Measurements from ENCODE around the gene NAT8L.

The NAT8L gene

DNA sequence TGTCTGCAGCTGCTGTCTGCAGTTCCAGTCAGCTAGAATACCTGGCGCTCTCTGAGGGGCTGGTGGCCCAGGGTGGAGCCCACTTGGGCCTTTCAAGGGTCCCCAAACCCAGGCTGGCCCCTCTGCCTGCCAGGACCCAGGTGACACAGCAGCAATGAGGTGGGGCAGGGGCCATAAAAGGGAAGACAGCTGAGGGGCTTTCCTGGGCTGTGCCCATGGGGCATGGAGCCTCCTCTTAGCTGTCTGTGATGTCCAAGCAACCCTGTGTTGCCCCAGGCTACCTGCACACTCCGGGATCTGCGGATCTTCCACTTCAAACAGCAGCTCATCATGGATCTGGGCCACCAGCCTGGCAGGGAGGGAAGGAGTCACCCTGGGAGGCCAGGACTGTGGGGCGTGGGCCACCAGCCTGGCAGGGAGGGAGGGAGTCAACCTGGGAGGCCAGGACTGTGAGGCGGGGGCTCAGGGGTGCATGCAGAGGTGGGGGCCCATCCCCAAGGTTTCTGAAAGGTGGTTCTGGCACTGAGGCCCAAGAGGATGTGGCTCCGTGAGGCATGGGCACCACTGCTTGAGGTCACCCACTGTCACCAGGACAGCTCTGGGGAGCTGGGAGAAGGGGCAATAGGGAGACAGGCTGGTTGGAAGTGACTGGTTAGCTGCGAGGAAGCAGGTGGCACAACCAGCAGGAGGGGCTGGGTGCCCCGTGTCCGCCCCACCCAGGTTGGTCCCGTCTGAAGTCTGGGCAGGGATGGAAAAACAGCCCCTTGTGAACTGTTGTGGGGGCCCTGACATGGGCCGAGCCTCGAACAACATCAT lies 16.3 kb downstream of the NAT8L start:
- DNase-seq (ENCODE audit: low read depth in 2 of 2), result no peak

DNA sequence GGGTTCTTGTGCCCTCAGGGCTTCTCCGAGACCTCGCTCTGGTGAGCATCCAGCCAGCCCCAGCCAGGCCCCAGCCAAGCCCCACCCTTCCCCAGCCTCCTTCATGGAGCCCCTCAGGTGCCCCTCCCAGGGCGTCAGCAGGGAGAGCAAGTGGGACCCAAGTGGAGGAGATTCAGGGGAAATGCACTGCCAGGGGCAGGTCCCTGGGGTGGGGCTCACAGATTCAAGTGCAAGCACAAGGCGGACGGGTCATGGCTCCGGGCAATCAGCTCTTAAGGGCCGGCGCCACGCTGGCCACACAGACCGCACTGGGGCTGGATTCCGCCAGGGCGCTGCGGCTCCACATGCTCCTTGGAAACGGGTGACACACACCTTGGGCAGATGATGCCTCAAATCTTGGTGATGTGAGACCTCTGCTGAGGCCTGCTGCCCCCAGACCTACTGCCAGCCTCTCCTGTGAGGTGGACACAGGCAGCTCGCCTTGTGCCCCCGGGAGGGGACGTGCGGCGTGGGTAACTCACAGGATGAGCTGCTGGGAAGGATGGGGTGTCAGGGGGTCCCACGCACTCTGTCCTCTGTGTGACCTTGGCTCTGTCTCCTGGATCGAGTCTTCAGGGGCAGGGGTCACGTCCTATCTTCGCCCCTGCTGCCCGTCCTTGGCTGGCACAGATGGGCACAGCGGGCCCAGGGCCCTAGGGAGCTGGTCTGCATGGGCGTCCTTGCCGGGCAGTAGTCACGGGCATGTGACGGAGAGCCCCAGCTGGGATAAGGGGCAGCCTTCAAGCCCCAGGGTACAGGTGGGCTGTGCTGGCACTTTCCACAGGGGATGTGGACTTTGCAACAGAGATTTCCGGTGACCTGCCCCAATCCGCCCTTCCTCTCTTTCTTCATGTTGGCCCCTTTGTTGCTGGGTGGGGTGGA lies 17.1 kb downstream of the NAT8L start:
- DNase-seq (ENCODE audit: low read depth in 2 of 2), result no peak

DNA sequence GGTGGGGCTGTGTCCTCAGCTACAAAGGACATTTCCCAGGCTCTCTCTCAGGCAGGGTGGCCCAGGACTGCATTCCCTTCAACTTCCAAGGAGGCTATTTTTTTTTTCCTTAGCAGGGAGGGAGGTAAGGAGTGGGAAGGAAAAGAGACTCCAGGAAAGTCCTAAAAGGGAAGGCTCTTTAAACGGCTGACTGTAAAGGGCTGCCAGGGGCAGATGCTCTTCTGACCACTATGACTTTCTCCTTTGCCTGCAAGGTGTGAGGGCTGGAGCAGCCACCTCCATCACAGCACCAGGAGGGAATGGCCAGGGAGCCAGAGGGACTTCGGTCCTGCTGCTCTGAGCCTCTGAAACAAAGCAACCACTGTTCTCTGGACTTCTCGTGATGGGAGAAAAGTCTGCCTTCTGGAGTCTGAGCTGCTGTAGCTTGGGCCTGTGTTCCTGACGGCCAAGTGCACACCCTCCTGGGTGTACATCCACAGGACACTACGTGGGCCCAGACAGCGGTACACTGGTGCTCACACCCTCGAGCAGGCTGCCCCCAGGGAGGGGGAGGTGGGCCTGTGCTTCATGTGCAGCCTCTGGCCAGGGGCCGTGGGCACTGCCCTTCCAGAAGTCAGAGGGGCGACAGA lies 17.9 kb downstream of the NAT8L start:
- no peak for DNase-seq (ENCODE audit: low read depth in 2 of 2)

DNA sequence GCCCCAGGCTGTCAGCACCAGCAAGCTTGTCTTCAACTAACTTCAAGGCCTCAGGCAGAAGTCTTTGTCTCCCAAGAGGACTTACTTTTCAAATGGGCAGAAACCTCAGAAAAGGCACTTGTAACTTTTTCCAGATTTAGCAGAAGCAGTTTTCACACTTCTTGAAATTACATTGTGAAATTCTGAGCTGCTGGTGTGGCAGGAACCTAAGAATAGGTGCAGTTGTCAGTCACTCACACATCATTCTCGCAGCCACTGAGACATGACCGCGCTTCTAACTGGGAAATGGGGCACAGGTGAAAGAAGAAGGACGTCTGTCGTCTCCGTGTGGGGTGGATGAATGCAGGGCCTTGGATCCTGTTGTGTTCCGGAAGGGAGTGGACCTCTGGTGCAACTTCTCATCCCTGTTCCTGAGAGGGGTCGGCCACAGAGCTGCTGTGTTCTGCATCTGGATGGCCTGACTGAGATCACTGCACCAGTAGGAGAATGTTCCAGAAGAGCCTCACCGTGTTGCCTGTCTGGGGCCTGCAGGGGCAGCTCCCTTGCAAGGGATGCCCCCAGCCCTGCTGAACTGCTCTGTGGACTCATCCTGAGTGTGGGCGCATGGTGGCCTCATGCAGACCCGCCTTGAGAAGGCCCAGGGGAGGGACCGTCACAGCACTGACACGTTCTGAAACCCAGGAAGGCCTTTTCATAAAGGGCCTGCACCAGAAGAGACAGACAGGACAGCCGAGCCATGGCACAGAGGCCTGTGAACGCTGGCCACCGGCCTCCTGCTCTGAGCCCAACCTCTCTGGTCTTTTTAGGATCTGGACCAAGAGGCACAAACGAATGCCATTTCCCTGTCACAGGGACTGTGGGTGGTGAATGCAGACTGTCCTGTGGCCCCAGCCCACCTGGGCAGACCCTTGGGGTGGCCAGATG lies 18.7 kb downstream of the NAT8L start:
- no peak for DNase-seq (ENCODE audit: low read depth in 2 of 2)

GRCh38 chr4:2078584-2078983 lies 19.5 kb downstream of the NAT8L start:
- no peak for DNase-seq (ENCODE audit: low read depth in 2 of 2)

- no peak for DNase-seq (ENCODE audit: low read depth in 2 of 2)
Measured at GRCh38 chr4:2079006-2079405, 19.9 kb downstream of the NAT8L start.

- DNase-seq (ENCODE audit: low read depth in 2 of 2), result no peak
Measured at GRCh38 chr4:2079926-2080325, 20.8 kb downstream of the NAT8L start.

DNA sequence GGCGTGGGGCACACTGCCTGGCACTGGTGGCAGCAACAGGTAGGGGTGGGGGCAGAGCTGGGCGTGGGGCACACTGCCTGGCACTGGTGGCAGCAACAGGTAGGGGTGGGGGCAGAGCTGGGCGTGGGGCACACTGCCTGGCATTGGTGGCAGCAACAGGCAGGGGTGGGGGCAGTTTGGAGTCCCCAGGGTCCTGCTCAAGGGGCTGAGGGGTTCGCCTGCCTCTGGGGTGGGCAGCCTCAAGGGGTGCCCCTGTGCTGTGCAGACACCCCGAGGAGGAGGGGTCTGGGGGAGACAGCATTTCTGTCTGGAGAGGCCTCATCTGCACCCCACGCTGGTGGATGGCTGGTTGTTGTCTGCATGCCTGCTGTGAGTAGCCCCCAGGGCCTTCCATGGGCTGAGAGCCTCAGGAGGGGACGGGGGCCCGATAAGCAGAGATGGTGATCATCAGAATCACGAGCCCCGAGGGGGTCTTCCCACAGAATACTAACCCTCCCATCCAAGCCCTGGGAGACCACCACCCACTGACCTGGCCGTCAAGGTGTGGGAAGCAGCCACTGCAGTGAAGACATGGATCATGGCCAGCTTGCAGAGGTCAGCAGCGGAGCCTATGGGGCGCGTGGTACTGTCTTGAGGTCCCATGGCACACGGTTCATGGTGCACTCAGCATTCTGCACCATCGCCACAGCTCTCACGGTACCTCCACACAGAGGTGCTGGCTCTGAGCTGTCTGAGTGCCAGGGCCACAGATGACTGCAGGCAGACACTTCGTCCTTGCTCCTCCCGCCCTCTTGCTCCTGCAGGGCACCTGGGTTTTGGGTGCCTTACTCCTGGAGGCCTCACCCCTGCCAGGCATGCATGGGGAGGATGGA lies 21.5 kb downstream of the NAT8L start:
- DNase-seq (ENCODE audit: low read depth in 2 of 2), result no peak

GRCh38 chr4:2081540-2081939 lies 22.4 kb downstream of the NAT8L start:
- no peak for DNase-seq (ENCODE audit: low read depth in 2 of 2)

DNA sequence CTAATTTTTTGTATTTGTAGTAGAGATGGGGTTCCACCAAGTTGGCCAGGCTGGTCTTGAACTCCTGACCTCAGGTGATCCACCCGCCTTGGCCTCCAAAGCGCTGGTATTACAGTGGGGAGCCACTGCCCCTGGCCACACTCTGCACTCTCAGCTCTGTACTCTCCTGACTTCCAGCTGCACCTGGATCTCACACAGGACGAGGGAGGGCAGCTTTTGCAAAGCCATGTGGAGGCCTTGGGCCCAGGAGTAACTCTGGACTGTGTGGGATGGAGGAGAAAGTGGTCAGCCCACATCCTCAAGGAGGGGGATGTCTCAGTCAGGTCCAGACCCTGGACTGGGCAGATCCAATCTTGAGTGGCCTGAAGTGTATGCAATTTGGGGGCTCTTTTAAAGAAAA lies 23.0 kb downstream of the NAT8L start:
- DNase-seq (ENCODE audit: low read depth in 2 of 2), result no peak

DNA sequence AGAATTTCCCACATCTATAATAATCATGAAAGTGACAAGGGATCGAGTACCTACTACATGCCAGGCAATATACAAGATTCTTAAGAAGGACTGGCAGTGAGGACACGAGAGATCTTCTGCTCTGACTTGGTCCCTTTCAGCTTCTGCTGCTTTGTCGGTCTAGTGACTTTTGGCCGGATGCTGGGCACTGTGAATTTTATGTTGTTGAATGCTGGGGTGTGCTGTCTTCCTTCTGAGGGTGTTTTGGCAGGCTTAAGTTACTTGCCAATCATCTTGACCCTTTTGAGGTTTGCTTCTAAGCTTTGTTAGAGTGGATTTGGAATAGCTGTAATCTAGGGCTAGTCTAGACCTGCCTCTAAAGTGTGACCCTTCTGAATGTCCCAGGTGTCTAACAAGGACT lies 23.5 kb downstream of the NAT8L start:
- DNase-seq (ENCODE audit: low read depth in 2 of 2), result no peak

DNA sequence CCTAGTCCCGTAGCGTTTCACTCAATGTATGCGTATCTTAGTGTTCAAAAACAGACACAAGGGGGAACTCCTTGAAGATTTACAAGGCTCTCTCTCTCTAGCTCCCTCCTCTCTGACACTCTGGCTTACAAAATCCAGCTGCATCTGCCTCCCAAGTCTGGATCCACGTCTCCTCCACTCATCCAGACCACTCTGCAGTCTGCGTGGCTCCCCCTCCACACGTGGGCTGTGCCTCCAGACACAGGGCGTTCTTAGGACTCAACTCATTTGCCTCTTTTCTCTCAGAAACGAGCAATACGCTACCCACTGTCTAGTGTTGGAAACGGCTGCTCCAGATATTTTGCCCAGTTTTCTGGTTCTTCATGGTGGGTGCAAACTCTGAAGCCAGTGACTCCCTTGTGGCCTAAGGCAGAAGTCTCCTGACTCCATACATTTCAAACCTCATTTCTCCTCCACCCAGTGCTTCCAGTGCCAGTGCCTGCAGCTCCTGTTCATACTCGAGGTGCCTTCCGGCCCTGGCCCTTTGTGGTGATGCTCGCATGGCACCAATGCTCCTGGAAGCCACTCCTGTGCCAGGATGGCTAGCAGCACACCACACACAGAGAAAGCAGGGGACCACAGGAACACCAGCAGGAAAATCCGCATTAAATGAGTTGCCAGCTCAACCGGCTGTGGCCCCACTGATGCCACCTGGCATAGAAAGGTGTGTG lies 24.1 kb downstream of the NAT8L start:
- no peak for DNase-seq (ENCODE audit: low read depth in 2 of 2)

GRCh38 chr4:2083826-2084160 lies 24.7 kb downstream of the NAT8L start:
- DNase-seq (ENCODE audit: low read depth in 2 of 2), result no peak

DNA sequence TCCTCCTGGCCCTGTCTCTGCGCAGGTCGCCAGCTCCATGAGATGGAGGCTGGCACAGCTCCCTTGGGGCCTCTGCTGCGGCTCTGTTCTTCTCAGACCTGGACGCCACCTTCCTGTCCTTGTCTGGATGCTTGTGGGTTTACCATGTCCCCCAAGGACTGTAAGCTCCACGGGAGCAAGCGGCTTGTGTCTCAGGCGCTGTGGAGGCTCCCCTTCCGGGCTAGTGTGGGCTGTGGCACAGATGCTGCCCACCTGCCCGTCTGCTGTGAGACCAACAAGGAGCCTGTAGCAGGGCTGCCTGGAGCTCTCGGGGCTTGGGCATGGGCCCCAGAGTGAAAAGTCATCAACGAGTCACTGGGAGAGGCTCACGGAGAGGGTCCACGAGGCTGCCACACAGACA lies 25.2 kb downstream of the NAT8L start:
- no peak for DNase-seq (ENCODE audit: low read depth in 2 of 2)

- no peak for DNase-seq (ENCODE audit: low read depth in 2 of 2)
Measured at GRCh38 chr4:2085496-2085901, 26.4 kb downstream of the NAT8L start.

DNA sequence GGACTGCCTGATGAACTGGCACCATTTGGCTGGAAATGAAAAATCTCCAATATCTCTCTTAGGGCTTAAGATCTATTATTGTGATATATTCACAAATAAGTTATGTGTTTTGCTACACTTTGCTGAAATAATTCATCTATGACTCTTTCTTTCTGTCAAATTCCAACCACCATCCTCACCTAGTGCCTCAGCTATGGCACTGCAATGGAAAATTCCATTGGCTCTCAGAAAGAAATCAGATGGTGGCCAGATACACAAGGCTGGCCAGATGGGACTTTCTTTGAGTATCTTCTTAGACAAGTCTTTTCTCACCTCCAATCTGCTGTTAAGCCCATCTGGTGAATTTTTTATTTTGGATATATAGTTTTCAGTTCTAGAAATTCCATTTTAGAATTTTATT lies 28.0 kb downstream of the NAT8L start:
- DNase-seq (ENCODE audit: low read depth in 2 of 2), result no peak

DNA sequence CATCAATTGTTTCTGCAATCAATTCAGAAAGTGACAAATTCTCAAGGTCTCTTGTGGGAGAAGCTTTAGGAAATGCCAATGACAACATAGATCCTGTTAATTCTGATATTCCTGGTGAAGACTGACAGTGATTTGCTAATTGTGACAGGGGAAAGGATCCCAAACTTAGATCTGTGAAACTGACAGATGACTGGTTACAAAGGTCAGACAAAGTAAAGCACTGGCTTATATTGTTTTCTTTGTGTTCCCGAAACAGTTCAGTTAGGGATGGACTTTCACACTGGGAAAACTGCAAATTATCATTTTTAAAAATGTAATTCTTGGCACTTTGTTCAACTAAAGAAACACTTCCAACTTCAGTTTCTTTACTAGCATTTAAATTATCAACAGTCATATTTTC lies 30.1 kb downstream of the NAT8L start:
- no peak for DNase-seq (ENCODE audit: low read depth in 2 of 2)

GRCh38 chr4:2090642-2091041 lies 31.5 kb downstream of the NAT8L start:
- DNase-seq (ENCODE audit: low read depth in 2 of 2), result no peak

DNA sequence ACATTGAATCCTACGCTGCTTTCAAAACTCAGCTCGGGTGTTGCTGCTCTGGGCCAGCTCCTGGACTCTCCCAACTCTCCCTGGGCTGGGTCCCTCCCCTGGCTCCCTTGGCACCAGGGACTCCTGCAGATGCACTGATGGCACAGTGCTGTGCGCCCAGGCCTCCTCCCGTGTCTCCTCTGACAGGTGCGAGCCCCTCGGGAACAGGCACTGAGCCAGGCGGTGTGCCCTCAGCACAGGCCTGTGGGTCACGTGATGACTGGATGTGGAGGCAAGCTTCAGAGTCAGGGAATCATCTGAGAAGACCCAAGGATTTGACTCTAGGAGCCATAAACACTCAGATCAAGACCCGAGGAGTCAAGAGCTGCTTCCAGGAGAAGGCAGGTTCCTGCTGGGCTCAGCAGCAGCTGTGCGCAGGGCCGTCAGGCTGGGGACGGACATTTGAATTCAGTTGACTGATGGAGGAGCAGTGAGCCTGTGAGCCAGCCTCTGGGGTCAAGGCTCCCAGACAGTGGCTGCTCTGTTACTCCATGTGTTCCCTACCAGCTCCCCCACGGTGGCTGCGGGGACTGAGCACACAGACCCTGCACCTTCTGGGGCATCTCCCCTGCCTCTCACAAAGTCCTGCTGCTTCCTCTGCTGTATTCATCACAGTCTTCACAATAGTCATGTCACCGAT lies 33.0 kb downstream of the NAT8L start:
- no peak for DNase-seq (ENCODE audit: low read depth in 2 of 2)
